Esophagus (tissue), 2 donors: ENCODE measurements around the gene RBM12. TPM values are rescaled to one million over a fixed set of nuclear protein-coding genes. Genes with fewer than 3 reads are reported as not detected.

Source experiments
- H3K27ac ChIP-seq, 2 donors: one replicate each; pipeline ENCODE4 v1.5.1; 2013; ENCODE audit warnings: low read depth in 2 of 2, mild to moderate bottlenecking in 2 of 2, inconsistent platforms in 1 of 2, low read length in 1 of 2, moderate library complexity in 1 of 2
- H3K27me3 ChIP-seq, 2 donors: one replicate each; pipeline ENCODE4 v1.6.1; 2013; ENCODE audit warnings: low read length in 2 of 2, control low read depth in 1 of 2, mild to moderate bottlenecking in 1 of 2; ENCODE audit not compliant: insufficient read depth in 2 of 2, control insufficient read depth in 1 of 2
- H3K36me3 ChIP-seq, 2 donors: one replicate each; pipeline ENCODE4 v1.6.1; 2013; ENCODE audit warnings: low read length in 1 of 2; ENCODE audit not compliant: control insufficient read depth in 2 of 2, insufficient read depth in 2 of 2
- H3K4me1 ChIP-seq, 2 donors: one replicate each; pipeline ENCODE4 v1.6.1; 2013; ENCODE audit warnings: low read length in 1 of 2; ENCODE audit not compliant: control insufficient read depth in 2 of 2, insufficient read depth in 2 of 2
- H3K4me3 ChIP-seq, 2 donors: one replicate each; pipeline ENCODE4 v1.5.1; 2013; ENCODE audit warnings: low read length in 2 of 2, mild to moderate bottlenecking in 2 of 2, low read depth in 1 of 2, moderate library complexity in 1 of 2
- H3K9me3 ChIP-seq, 2 donors: one replicate each; pipeline ENCODE4 v1.6.1; 2013; ENCODE audit warnings: mild to moderate bottlenecking in 2 of 2, low read depth in 1 of 2, low read length in 1 of 2, moderate library complexity in 1 of 2; ENCODE audit not compliant: control insufficient read depth in 2 of 2, insufficient read depth in 1 of 2
- WGBS, 2 donors: extraction: QIAGEN DNeasy Blood & Tissue Kit; methylation state at CpG; one replicate each; pipeline ENCODE4 v1.1.7; 2013; 5-methylcytosine and 5-hydroxymethylcytosine counted together
- polyA plus RNA-seq, 2 donors: library from polyadenylated mRNA; stranded (reverse); fragments of 200-250 nt; gene quantifications; one replicate each; pipeline ENCODE4 v1.2.3, GENCODE V29; 2013
- donor health status: healthy with polysubstance abuse.
- donor health status: Bipolar disorder and iron deficiency.

Gene RBM12
- polyA plus RNA-seq, 2 donors: 9.4 to 15.3 TPM

DNA sequence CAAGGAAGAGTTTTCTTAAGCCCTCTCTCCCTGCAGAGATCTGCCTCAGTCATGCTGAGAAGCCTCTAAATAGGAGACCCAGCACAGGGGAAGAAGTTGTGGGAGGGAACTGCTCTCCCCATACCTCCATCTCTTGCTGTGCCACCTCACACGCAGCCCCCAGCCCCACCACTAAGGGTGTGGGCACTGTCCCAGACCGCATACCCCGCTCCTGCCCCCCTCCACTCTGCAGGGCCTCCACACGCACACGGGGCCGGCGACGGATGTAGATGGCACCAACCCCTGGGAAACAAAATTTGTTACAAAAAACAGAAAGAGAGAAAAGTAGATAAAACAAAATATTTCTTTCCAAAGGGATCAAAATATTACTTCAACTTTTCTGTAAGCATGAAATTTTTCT lies 10.2 kb upstream of the RBM12 start:
- H3K36me3 ChIP-seq: peaks cover 14 to 19% of the 10 kb centered on the region in 2 donors
- 96 to 97% methylated on average over 8 of the region's 8 CpGs for WGBS, 2 donors

DNA sequence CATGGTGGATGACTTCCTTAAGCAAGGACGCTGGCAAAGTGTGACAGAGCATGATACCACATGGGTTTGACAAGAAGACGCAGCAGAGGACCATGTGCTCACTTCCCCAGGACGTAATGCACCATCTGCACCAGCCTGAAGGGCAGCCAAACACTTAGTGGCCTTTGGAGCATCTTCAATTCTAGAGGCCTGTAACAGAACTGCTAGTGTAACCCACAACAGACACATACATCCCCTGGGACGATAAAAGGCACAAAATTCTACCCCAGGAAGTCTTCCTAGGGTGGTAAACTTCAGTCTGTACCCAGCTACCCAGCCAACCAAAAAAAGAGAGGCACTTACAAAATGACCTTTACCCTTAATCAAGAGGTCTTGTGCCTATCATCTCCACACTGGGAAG lies 9.2 kb upstream of the RBM12 start:
- H3K27me3 ChIP-seq: no peaks in the 10 kb centered on the region
- no peaks in the 10 kb centered on the region for H3K9me3 ChIP-seq
- no peak overlapping the region for H3K27ac ChIP-seq
- H3K4me3 ChIP-seq: no peak overlapping the region
- H3K4me1 ChIP-seq: no peaks in the 10 kb centered on the region
- peaks cover 19 to 25% of the 10 kb centered on the region in 2 donors for H3K36me3 ChIP-seq
- WGBS, 2 donors: 89 to 93% methylated on average over 4 of the region's 4 CpGs

More for the DNA sequence above, 10.2 kb upstream of the RBM12 start:
- H3K9me3 ChIP-seq: no peaks in the 10 kb centered on the region
- no peak overlapping the region for H3K4me3 ChIP-seq
- H3K27ac ChIP-seq: no peak overlapping the region
- H3K27me3 ChIP-seq: no peaks in the 10 kb centered on the region
- no peaks in the 10 kb centered on the region for H3K4me1 ChIP-seq

DNA sequence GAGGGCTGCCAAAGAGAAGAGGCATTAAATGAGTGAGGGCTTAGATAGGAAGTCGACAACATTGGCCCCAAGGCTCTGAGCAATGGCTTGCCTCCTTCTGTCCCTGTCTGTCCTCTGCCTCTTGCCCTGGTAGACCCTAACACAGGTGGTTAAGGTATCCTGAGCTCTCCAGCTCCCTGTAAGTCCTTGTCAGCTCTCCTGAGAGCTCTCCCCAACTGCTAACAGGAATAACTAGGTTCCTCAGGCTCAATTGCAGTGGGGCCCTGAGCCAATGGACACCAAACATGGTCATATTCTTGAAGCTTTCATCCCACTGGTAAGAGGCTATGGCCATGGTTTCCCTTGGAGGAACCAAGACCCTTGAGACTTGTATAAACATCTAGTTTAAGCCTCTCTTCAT lies 5.0 kb upstream of the RBM12 start:
- no peak overlapping the region for H3K27ac ChIP-seq
- no peaks in the 10 kb centered on the region for H3K27me3 ChIP-seq
- 81 to 85% methylated on average over 1 of the region's 1 CpG for WGBS, 2 donors
- H3K4me3 ChIP-seq: no peak overlapping the region
- H3K9me3 ChIP-seq: no peaks in the 10 kb centered on the region
- no peaks in the 10 kb centered on the region for H3K4me1 ChIP-seq
- peaks cover 17 to 22% of the 10 kb centered on the region in 2 donors for H3K36me3 ChIP-seq

DNA sequence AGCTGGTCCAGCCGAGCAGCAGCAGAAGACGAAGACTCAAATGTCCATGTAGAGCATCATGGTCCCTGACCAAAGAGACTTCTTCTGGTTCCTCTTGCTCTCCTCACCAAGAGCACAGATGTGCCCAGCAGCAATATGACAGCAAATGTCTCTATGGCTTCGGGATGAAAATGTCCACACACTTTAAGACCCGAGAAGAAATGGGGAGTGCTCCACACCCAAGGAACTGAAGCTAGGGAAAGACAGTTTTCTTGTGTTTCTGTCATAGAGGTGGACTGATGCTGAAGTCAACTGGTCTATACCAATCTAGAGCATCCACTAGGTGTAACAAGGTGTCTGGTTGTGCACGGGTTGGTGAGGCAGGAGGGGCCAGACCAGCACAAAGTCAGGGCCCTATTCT lies 4.5 kb upstream of the RBM12 start:
- Histone ChIP-seq H3K9me3 (no peaks in the 10 kb centered on the region), H3K27ac (no peak overlapping the region), H3K4me3 (no peak overlapping the region), H3K36me3 (peaks cover 17 to 18% of the 10 kb centered on the region in 2 donors), H3K27me3 (no peaks in the 10 kb centered on the region), H3K4me1 (no peaks in the 10 kb centered on the region)
- 96 to 98% methylated on average over 5 of the region's 5 CpGs for WGBS, 2 donors

DNA sequence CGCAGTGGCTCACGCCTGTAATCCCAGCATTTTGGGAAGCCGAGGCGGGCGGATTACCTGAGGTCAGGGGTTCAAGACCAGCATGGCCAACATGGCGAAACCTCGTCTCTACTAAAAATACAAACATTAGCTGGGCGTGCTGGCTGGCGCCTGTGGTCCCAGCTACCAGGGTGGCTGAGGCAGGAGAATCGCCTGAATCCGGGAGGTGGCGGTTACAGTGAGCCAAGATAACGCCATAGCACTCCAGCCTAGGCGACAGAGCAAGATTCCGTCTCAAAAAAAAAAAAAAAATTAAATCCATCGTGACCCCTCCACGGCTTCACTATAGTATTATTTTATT lies 1.2 kb upstream of the RBM12 start:
- Histone ChIP-seq H3K4me1 (no peaks in the 10 kb centered on the region), H3K4me3 (no peak overlapping the region), H3K9me3 (no peaks in the 10 kb centered on the region), H3K27me3 (no peaks in the 10 kb centered on the region), H3K36me3 (peaks cover 5 to 6% of the 10 kb centered on the region in 2 donors), H3K27ac (no peak overlapping the region)
- WGBS, 2 donors: 97 to 98% methylated on average over 17 of the region's 17 CpGs

DNA sequence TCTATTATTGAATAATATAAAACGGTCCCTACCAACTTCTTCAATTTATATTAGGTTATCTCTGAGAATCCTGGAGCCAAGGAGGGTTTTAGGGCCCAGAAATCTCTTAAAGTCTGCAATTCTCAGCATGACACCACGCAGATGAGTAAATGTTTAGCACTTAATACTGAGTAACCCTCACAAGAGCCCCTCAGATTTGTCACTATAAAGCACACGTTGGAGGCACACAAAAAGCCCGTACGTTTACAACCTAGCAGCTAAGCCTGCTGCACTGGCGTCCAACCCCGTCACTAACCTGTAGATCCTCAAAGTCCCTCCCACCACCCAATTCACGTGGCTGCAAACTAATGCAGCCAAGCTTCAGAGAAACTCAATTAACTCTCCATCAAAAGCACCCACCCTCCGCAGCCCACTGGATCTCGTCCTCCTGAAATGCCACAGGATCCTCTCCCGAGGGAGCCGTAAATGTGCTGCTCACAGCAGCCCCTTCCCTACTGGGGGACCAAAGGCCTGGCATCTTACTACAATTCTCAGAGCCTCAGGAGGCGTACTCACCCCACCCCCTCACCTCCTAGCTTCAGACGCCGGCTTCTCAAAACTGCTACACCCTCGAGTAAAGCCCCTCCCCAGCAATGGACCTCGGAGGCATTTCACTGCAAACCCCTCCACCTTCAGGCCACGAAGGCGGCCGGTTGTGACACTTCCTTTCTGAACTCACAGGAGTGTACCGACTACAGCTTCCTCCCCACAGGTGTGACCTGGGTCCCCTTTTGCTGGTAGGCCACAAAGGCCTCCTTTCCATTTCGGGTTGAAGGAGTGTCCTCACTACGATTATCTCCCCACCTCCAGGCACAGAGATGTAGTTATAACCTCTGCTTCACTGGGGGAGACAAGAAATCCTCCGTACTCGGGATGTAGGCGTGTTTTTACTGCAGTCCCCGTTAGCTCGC lies 909 bp downstream of the RBM12 start:
- H3K4me3 ChIP-seq: peak overlapping the region; percentile 93 to 96

DNA sequence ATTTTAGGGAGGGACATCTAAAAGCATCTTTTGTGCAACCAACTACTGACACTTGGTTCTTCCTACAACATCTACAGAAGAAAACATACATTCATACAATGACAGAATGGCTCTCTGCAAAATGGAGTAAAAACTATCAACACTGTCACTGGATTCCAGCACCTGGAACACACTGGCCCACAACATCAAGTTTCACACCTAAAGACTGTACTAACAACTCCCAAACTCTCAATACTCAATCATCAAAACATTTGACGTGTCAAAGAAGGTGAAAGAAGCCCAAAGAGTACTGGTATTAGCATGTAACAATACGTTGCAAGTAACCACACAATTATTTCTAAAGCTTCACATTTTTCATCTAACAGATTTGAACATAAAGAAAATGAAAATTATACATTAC lies 2.1 kb downstream of the RBM12 start:
- WGBS, 2 donors: 13% methylated on average over 2 of the region's 2 CpGs

More for the DNA sequence above, 909 bp downstream of the RBM12 start:
- no peaks in the 10 kb centered on the region for H3K9me3 ChIP-seq
- H3K27me3 ChIP-seq: no peaks in the 10 kb centered on the region
- H3K27ac ChIP-seq: peak overlapping the region; percentile 94 to 99
- H3K36me3 ChIP-seq: no peaks in the 10 kb centered on the region
- 0 to 1% methylated on average over 28 of the region's 28 CpGs for WGBS, 2 donors
- H3K4me1 ChIP-seq: no peaks in the 10 kb centered on the region

DNA sequence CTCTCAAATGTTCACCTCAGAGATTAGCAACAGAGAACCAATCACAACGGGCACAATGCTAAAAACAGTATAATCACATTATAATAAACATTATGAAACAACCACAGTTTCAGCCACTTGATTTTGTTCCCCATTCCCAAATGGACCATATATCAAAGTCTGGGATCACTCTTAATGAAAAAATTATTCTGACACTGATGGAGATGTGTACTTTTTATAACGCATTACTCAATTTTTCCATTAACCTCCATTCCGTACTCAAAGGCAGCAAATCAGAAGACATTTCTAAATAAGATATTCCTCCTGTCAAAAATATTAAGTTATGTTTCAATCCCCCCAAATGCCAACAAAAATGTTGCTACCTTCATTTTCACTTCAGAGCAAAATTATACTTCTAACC lies 2.8 kb downstream of the RBM12 start:
- peak overlapping the region in 1 of 2 donors; percentile 25 for H3K4me3 ChIP-seq
- 18 to 25% methylated on average over 3 of the region's 3 CpGs for WGBS, 2 donors
- no peaks in the 10 kb centered on the region for H3K4me1 ChIP-seq
- H3K9me3 ChIP-seq: no peaks in the 10 kb centered on the region
- no peaks in the 10 kb centered on the region for H3K36me3 ChIP-seq
- H3K27me3 ChIP-seq: no peaks in the 10 kb centered on the region
- no peak overlapping the region for H3K27ac ChIP-seq

More for the DNA sequence above, 2.1 kb downstream of the RBM12 start:
- Histone ChIP-seq H3K27ac (no peak overlapping the region), H3K36me3 (no peaks in the 10 kb centered on the region), H3K27me3 (no peaks in the 10 kb centered on the region), H3K4me3 (peak overlapping the region in 1 of 2 donors; percentile 96), H3K9me3 (no peaks in the 10 kb centered on the region), H3K4me1 (no peaks in the 10 kb centered on the region)

DNA sequence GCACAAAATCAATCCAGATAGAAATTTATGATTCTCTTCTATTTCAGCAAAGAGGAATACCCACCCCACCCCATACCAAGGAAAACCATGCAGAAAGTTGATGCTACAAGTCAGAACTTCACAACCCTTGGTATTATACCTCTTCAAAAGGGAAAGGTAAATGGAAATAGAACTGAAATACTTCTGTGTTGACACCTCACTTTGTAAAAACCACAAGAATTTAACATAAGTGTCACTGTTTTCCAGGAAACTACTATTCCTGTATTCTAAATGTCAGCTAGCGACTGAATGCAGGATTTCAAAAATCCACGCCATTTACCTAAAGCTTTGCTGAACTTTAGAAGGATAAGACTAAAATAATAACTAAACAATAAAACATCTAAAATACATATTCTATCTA lies 3.6 kb downstream of the RBM12 start:
- WGBS, 2 donors: 50 to 73% methylated on average over 2 of the region's 2 CpGs
- Histone ChIP-seq H3K4me1 (no peaks in the 10 kb centered on the region), H3K36me3 (no peaks in the 10 kb centered on the region), H3K27me3 (no peaks in the 10 kb centered on the region), H3K4me3 (no peak overlapping the region), H3K9me3 (no peaks in the 10 kb centered on the region), H3K27ac (no peak overlapping the region)
